Measurements from ENCODE around the gene POTEM.
"Not testable (repeated sequence)": the region's sequence is repeated elsewhere in the genome, so short reads cannot be mapped to it uniquely, and the experiment has no call there.

- TF ChIP-seq CTCF, POLR2A, POLR2AphosphoS5, EP300 (IDR thresholded peaks at IDR 0.05): not testable (repeated sequence)
Observed at GRCh38 chr14:19002566-19002965, 35.3 kb downstream of the POTEM start.
